Parathyroid adenoma (tissue), 2 donors: ENCODE data around the gene AGFG1.

ENCODE experiments used
- H2AFZ ChIP-seq: fragments of 300-600 bp; sonication (generic); one replicate; pipeline ENCODE4 v1.7.0; 2017; ENCODE audit warnings: antibody characterized with exemption, mild to moderate bottlenecking
- H3K27ac ChIP-seq: fragments of 300-600 bp; sonication (generic); one replicate; pipeline ENCODE4 v1.7.0; 2017
- H3K27me3 ChIP-seq: fragments of 300-600 bp; sonication (generic); one replicate; pipeline ENCODE4 v1.7.0; 2017; ENCODE audit warnings: low read length; ENCODE audit not compliant: control insufficient read depth, insufficient read depth
- H3K36me3 ChIP-seq: fragments of 300-600 bp; sonication (generic); one replicate; pipeline ENCODE4 v1.7.0; 2017; ENCODE audit warnings: low read length; ENCODE audit not compliant: control insufficient read depth, insufficient read depth
- H3K4me1 ChIP-seq: fragments of 300-600 bp; sonication (generic); one replicate; pipeline ENCODE4 v1.7.0; 2017; ENCODE audit warnings: control low read depth
- H3K4me2 ChIP-seq: fragments of 300-600 bp; sonication (generic); one replicate; pipeline ENCODE4 v1.7.0; 2017; ENCODE audit warnings: low read length
- H3K4me3 ChIP-seq: fragments of 300-600 bp; sonication (generic); one replicate; pipeline ENCODE4 v1.7.0; 2017; ENCODE audit warnings: low read depth, low read length
- H3K79me2 ChIP-seq: fragments of 300-600 bp; sonication (generic); one replicate; pipeline ENCODE4 v1.7.0; 2017; ENCODE audit warnings: control low read depth
- H3K9ac ChIP-seq: fragments of 300-600 bp; sonication (generic); one replicate; pipeline ENCODE4 v1.7.0; 2017; ENCODE audit warnings: mild to moderate bottlenecking
- H3K9me3 ChIP-seq: fragments of 300-600 bp; sonication (generic); one replicate; pipeline ENCODE4 v1.7.0; 2017; ENCODE audit warnings: low read length; ENCODE audit not compliant: control insufficient read depth
- TF ChIP-seq, protein P1 (sequence below): fragments of 300-600 bp; sonication (generic); IDR thresholded peaks from one replicate; pipeline ENCODE4 v1.7.0; 2017; ENCODE audit warnings: antibody characterized with exemption, mild to moderate bottlenecking
- donor health status: primary hyperparathyroidism.

The AGFG1 gene

DNA sequence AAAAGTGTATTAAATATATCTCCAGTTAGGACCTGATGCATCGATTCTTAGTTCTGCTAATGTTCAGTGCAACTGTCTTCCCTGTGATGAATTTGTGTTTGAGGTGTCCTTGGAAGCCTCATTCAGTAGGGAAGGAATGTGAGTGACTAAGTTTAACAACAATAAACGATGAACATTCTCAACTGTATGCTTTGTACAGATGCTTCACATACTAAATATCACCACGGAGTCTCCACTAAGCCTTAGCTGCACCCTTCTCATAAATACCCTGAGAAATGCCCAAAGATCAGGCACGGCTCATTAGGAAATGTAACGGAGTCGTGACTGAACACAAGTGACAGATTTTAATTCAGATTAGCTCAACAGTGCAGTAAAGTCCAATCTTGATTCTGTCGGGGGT lies 24.4 kb upstream of the AGFG1 start:
- no peak overlapping the region for H3K9ac ChIP-seq
- no peaks in the 10 kb centered on the region for H3K27me3 ChIP-seq

DNA sequence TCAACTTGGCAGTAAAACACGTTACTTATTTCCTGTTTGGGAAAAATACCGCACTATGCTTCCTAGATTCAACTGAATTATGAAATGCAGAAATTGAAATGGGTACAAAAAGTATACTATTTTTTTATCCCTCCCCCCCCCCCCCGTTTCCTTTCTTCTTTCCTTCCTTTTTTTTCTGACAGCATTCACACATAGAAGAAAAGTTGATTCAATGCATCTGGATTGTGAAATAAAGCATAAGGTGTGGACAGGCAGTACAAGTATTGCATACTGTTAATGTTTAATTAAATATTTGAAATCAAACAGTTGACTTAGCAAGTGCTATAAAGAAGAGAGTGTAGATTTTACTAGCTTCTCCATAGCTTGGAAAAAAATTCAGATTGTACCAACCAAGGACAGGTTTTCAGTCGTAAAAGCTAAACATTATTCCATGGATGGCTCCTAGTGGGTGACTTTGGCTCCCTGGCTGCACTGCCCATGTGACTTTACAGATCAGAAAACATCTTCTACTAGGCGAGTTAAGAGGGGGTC lies 21.6 kb upstream of the AGFG1 start:
- no peaks in the 10 kb centered on the region for H3K27me3 ChIP-seq
- H2AFZ ChIP-seq, result no peak overlapping the region
- H3K27ac ChIP-seq, result no peak overlapping the region
- H3K4me2 ChIP-seq, result no peak overlapping the region
- H3K9ac ChIP-seq, result no peak overlapping the region
- H3K9me3 ChIP-seq, result no peaks in the 10 kb centered on the region
- no peaks in the 10 kb centered on the region for H3K36me3 ChIP-seq
- TF ChIP-seq, protein P1, sequence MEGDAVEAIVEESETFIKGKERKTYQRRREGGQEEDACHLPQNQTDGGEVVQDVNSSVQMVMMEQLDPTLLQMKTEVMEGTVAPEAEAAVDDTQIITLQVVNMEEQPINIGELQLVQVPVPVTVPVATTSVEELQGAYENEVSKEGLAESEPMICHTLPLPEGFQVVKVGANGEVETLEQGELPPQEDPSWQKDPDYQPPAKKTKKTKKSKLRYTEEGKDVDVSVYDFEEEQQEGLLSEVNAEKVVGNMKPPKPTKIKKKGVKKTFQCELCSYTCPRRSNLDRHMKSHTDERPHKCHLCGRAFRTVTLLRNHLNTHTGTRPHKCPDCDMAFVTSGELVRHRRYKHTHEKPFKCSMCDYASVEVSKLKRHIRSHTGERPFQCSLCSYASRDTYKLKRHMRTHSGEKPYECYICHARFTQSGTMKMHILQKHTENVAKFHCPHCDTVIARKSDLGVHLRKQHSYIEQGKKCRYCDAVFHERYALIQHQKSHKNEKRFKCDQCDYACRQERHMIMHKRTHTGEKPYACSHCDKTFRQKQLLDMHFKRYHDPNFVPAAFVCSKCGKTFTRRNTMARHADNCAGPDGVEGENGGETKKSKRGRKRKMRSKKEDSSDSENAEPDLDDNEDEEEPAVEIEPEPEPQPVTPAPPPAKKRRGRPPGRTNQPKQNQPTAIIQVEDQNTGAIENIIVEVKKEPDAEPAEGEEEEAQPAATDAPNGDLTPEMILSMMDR, result no peak
- H3K79me2 ChIP-seq, result no peaks in the 10 kb centered on the region
- H3K4me3 ChIP-seq, result no peak overlapping the region
- no peaks in the 10 kb centered on the region for H3K4me1 ChIP-seq

More for the DNA sequence above, 24.4 kb upstream of the AGFG1 start:
- Histone ChIP-seq H3K4me3 (no peak overlapping the region), H3K4me2 (no peak overlapping the region), H3K27ac (no peak overlapping the region), H3K9me3 (no peaks in the 10 kb centered on the region), H3K36me3 (no peaks in the 10 kb centered on the region), H3K79me2 (no peaks in the 10 kb centered on the region), H2AFZ (no peak overlapping the region), H3K4me1 (no peaks in the 10 kb centered on the region)
- TF ChIP-seq, protein P1, result no peak

DNA sequence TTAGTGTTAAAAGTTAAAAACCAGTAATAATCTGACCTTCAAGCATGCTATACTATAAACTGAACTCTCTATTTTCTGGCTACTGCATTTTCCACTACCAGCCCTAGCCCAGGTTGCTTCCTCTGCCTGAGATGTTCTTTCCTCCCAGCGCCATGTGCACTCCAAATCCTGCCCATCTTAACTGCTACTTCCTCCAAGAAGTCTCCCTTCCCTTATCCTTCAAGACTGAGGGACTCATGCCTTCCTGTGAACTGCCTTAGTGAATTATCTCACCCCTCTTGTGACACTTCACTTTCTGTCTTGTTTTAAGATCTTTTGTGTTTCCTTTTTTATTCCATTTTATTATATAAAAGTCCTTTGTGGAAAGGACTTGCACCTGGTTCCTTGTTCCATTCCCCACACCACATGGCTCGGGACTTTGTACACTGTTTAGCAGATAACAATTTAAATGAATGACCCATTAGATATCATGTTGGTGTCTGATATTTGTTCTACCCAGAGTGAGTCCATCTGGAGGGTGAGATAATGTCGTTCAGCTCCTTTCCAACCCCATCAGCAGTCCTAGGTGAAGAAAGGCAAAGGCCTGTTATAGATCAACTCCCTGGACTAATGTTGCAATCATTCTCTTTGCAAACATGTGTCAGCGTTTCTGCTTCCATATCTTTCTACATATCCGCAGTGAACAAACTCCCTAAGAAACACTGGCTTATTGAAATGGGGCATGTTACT lies 20.9 kb upstream of the AGFG1 start:
- Histone ChIP-seq H3K27me3 (no peaks in the 10 kb centered on the region), H3K9ac (no peak overlapping the region), H3K27ac (no peak overlapping the region), H3K79me2 (no peaks in the 10 kb centered on the region), H3K4me2 (no peak overlapping the region), H2AFZ (no peak overlapping the region), H3K4me1 (no peaks in the 10 kb centered on the region), H3K4me3 (no peak overlapping the region), H3K36me3 (no peaks in the 10 kb centered on the region), H3K9me3 (no peaks in the 10 kb centered on the region)
- TF ChIP-seq, protein P1, result no peak

DNA sequence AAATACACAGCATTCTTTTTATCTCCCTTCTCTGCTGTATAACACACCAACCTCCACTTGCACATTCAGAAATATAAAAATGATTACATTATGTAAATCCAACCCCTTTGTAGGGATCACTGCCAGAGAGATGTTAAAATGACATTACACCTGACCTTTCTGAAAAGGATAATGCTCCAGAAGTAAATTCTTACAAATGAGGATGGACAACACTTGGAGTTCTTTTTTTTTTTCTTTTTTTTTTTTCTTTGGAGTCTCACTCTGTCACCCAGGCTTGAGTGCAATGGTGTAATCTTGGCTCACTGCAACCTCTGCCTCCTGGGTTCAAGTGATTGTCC lies 20.3 kb upstream of the AGFG1 start:
- H3K9ac ChIP-seq, result no peak overlapping the region
- H3K9me3 ChIP-seq, result no peaks in the 10 kb centered on the region
- H3K4me2 ChIP-seq, result no peak overlapping the region
- H3K27ac ChIP-seq, result no peak overlapping the region
- no peak overlapping the region for H3K4me3 ChIP-seq
- no peaks in the 10 kb centered on the region for H3K79me2 ChIP-seq
- H3K27me3 ChIP-seq, result no peaks in the 10 kb centered on the region
- no peak overlapping the region for H2AFZ ChIP-seq
- no peaks in the 10 kb centered on the region for H3K4me1 ChIP-seq
- H3K36me3 ChIP-seq, result no peaks in the 10 kb centered on the region
- TF ChIP-seq, protein P1, result no peak

DNA sequence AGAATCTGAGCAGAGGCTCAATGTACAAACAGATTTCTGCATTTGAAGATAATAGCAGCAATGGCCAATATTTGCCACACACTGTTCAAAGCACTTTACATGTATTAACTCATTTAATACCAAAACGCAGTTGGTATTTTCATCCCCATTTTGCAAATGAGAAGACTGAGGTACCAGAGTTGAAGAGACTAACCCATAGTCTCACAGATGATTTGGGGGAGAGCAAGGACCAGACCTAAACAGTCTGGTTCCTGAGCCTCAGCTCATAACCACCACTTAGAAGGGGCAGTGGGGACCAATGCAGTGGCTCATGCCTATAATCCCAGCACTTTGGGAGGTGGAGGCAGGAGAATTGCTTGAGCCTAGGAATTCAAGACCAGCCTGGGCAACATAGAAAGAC lies 18.1 kb upstream of the AGFG1 start:
- H3K27me3 ChIP-seq, result no peaks in the 10 kb centered on the region
- H3K79me2 ChIP-seq, result no peaks in the 10 kb centered on the region
- H3K36me3 ChIP-seq, result no peaks in the 10 kb centered on the region
- H3K9me3 ChIP-seq, result no peaks in the 10 kb centered on the region
- H3K9ac ChIP-seq, result no peak overlapping the region
- H2AFZ ChIP-seq, result no peak overlapping the region
- no peak overlapping the region for H3K27ac ChIP-seq
- no peaks in the 10 kb centered on the region for H3K4me1 ChIP-seq
- H3K4me3 ChIP-seq, result no peak overlapping the region
- TF ChIP-seq, protein P1, result no peak
- H3K4me2 ChIP-seq, result no peak overlapping the region
